ENCODE measurements around the gene MAST4. TPM values are rescaled to one million over a fixed set of nuclear protein-coding genes. Genes with fewer than 3 reads are reported as not detected.

The MAST4 gene
- total and polyA plus RNA-seq, 4 donors = 3.7 to 9.5 (median 6.5) TPM

DNA sequence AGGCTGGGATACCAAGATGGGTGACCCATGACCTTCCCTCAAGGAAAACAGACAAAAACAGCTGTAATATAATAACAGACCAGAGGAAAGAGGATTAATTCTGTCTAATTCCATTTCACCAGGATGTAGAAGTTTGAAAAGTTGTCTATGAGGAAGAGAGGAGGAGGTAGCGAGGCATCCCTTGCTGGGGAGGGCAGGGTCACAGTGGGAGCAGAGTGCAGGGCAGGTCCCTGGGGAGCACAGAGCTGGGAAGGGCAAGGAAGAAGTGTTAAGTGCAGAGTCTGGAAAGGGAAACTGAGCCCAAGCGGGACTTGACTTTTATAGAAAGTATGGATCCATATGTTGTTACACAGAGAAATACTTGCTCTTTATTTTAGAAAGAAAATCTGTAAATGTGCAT, 389.8 kb downstream of the MAST4 start (continued):
- TF ChIP-seq, protein P1, sequence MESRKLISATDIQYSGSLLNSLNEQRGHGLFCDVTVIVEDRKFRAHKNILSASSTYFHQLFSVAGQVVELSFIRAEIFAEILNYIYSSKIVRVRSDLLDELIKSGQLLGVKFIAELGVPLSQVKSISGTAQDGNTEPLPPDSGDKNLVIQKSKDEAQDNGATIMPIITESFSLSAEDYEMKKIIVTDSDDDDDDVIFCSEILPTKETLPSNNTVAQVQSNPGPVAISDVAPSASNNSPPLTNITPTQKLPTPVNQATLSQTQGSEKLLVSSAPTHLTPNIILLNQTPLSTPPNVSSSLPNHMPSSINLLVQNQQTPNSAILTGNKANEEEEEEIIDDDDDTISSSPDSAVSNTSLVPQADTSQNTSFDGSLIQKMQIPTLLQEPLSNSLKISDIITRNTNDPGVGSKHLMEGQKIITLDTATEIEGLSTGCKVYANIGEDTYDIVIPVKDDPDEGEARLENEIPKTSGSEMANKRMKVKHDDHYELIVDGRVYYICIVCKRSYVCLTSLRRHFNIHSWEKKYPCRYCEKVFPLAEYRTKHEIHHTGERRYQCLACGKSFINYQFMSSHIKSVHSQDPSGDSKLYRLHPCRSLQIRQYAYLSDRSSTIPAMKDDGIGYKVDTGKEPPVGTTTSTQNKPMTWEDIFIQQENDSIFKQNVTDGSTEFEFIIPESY (IDR thresholded peaks at IDR 0.05) = no peak
- no peak for TF ChIP-seq FOXA2 (IDR thresholded peaks at IDR 0.05)
- TF ChIP-seq YY1 (IDR thresholded peaks at IDR 0.05) = no peak
- TF ChIP-seq, protein P2, sequence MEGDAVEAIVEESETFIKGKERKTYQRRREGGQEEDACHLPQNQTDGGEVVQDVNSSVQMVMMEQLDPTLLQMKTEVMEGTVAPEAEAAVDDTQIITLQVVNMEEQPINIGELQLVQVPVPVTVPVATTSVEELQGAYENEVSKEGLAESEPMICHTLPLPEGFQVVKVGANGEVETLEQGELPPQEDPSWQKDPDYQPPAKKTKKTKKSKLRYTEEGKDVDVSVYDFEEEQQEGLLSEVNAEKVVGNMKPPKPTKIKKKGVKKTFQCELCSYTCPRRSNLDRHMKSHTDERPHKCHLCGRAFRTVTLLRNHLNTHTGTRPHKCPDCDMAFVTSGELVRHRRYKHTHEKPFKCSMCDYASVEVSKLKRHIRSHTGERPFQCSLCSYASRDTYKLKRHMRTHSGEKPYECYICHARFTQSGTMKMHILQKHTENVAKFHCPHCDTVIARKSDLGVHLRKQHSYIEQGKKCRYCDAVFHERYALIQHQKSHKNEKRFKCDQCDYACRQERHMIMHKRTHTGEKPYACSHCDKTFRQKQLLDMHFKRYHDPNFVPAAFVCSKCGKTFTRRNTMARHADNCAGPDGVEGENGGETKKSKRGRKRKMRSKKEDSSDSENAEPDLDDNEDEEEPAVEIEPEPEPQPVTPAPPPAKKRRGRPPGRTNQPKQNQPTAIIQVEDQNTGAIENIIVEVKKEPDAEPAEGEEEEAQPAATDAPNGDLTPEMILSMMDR (IDR thresholded peaks at IDR 0.05; ENCODE audit: low read depth, low read length, missing input control) = no peak
- TF ChIP-seq TAF1 (conservative IDR thresholded peaks at IDR 0.05) = no peak
- no peak for TF ChIP-seq RXRA (IDR thresholded peaks at IDR 0.05)
- no peak for TF ChIP-seq NR2F2 (IDR thresholded peaks at IDR 0.05)
- TF ChIP-seq FOXA1 (IDR thresholded peaks at IDR 0.05) = no peak
- no peak for TF ChIP-seq GABPA (IDR thresholded peaks at IDR 0.05 in 1 of 2, conservative IDR thresholded peaks at IDR 0.05 in 1 of 2)

DNA sequence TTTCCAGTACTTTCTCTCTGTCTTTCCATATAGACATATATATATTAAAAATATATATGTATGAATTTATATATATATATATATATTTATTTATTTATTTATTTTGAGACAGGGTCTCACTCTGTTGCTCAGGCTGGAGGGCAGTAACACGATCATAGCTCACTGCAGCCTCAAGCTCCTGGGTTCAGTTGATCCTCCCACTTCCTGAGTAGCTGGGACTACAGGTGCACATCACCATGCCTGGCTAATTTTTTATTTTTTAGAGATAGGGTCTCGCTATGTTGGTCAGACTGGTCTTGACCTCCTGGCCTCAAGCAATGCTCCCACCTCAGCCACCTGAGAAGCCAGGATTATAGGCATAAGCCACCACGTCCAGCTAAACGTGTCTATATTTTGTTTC, 390.3 kb downstream of the MAST4 start:
- Histone ChIP-seq H3K27ac (ENCODE audit: low read depth in 1 of 2, low read length in 2 of 2) (no peak overlapping the region), H3K27me3 (ENCODE audit: control insufficient read depth in 4 of 4, insufficient read depth in 4 of 4, low read length in 3 of 4) (no peaks in the 10 kb centered on the region), H3K9ac (ENCODE audit: low read depth in 1 of 2, low read length in 2 of 2) (no peak overlapping the region), H3K4me1 (ENCODE audit: control insufficient read depth in 4 of 4, insufficient read depth in 4 of 4, low read length in 3 of 4) (peaks cover 0 to 19% (median 6%) of the 10 kb centered on the region in 4 donors), H3K36me3 (ENCODE audit: control insufficient read depth in 4 of 4, insufficient read depth in 3 of 4, low read depth in 1 of 4, low read length in 3 of 4) (no peaks in the 10 kb centered on the region), H3K9me3 (ENCODE audit: control insufficient read depth in 4 of 4, low read length in 3 of 4) (no peaks in the 10 kb centered on the region), H3K4me3 (ENCODE audit: low read depth in 1 of 3, low read length in 3 of 3) (no peak overlapping the region)
- DNase-seq (ENCODE audit: low spot score) = no peak
- TF ChIP-seq FOXA1 (IDR thresholded peaks at IDR 0.05) = no peak
- TF ChIP-seq GABPA (IDR thresholded peaks at IDR 0.05 in 1 of 2, conservative IDR thresholded peaks at IDR 0.05 in 1 of 2) = no peak
- TF ChIP-seq RAD21 (IDR thresholded peaks at IDR 0.05) = no peak
- TF ChIP-seq, protein P3, sequence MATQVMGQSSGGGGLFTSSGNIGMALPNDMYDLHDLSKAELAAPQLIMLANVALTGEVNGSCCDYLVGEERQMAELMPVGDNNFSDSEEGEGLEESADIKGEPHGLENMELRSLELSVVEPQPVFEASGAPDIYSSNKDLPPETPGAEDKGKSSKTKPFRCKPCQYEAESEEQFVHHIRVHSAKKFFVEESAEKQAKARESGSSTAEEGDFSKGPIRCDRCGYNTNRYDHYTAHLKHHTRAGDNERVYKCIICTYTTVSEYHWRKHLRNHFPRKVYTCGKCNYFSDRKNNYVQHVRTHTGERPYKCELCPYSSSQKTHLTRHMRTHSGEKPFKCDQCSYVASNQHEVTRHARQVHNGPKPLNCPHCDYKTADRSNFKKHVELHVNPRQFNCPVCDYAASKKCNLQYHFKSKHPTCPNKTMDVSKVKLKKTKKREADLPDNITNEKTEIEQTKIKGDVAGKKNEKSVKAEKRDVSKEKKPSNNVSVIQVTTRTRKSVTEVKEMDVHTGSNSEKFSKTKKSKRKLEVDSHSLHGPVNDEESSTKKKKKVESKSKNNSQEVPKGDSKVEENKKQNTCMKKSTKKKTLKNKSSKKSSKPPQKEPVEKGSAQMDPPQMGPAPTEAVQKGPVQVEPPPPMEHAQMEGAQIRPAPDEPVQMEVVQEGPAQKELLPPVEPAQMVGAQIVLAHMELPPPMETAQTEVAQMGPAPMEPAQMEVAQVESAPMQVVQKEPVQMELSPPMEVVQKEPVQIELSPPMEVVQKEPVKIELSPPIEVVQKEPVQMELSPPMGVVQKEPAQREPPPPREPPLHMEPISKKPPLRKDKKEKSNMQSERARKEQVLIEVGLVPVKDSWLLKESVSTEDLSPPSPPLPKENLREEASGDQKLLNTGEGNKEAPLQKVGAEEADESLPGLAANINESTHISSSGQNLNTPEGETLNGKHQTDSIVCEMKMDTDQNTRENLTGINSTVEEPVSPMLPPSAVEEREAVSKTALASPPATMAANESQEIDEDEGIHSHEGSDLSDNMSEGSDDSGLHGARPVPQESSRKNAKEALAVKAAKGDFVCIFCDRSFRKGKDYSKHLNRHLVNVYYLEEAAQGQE (IDR thresholded peaks at IDR 0.05) = no peak
- TF ChIP-seq, protein P4, sequence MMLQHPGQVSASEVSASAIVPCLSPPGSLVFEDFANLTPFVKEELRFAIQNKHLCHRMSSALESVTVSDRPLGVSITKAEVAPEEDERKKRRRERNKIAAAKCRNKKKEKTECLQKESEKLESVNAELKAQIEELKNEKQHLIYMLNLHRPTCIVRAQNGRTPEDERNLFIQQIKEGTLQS (IDR thresholded peaks at IDR 0.05) = no peak
- TF ChIP-seq HNF4G (IDR thresholded peaks at IDR 0.05) = no peak
- TF ChIP-seq HNF4A (conservative IDR thresholded peaks at IDR 0.05) = no peak
- TF ChIP-seq NR2F2 (IDR thresholded peaks at IDR 0.05) = no peak
- TF ChIP-seq, protein P1 (IDR thresholded peaks at IDR 0.05) = no peak
- TF ChIP-seq FOXA2 (IDR thresholded peaks at IDR 0.05) = no peak
- TF ChIP-seq, protein P2 (IDR thresholded peaks at IDR 0.05; ENCODE audit: low read depth, low read length, missing input control) = no peak
- TF ChIP-seq EGR1 (IDR thresholded peaks at IDR 0.05; ENCODE audit: low read depth in 2 of 2) = no peak
- TF ChIP-seq TAF1 (conservative IDR thresholded peaks at IDR 0.05) = no peak
- TF ChIP-seq SP1 (IDR thresholded peaks at IDR 0.05) = no peak
- TF ChIP-seq, protein P5, sequence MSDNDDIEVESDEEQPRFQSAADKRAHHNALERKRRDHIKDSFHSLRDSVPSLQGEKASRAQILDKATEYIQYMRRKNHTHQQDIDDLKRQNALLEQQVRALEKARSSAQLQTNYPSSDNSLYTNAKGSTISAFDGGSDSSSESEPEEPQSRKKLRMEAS (IDR thresholded peaks at IDR 0.05) = no peak
- TF ChIP-seq RXRA (IDR thresholded peaks at IDR 0.05) = no peak
- TF ChIP-seq JUND (IDR thresholded peaks at IDR 0.05) = no peak
- no peak for TF ChIP-seq YY1 (IDR thresholded peaks at IDR 0.05)
- 82% methylated on average over 4 of the region's 4 CpGs for WGBS

Measured in liver (tissue), 9 donors.